Measurements from ENCODE around the gene SLC12A8. TPM values are rescaled to one million over a fixed set of nuclear protein-coding genes. Genes with fewer than 3 reads are reported as not detected.

SLC12A8 gene
- total RNA-seq, 1 experiment from 2014 or later: 9.3 TPM

GRCh38 chr3:125189378-125190165 is 23.0 kb downstream of the SLC12A8 start:
- no peak for DNase-seq (ENCODE audit: extremely low read depth, low read depth)

DNA sequence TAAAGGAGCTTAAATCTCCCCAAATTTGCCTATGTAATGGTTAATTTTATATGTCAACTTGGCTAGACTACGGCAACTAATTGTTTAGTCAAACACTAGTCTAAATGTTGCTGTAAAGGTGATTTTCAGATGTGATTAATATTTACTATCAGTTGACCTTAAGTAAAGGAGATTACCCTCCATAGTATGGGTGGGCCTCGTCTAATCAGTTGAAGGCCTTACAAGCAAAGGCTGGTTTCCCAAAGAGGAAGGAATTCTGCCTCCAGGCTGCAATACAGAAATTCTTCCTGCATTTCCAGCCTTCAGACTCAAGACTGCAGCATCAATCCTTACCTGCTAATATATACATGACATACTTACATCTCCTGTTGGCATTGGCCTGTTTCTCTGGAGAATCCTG is 23.6 kb downstream of the SLC12A8 start:
- no peak for DNase-seq (ENCODE audit: extremely low read depth, low read depth)

GRCh38 chr3:125187599-125187910 is 25.0 kb downstream of the SLC12A8 start:
- DNase-seq (ENCODE audit: extremely low read depth, low read depth): no peak

DNA sequence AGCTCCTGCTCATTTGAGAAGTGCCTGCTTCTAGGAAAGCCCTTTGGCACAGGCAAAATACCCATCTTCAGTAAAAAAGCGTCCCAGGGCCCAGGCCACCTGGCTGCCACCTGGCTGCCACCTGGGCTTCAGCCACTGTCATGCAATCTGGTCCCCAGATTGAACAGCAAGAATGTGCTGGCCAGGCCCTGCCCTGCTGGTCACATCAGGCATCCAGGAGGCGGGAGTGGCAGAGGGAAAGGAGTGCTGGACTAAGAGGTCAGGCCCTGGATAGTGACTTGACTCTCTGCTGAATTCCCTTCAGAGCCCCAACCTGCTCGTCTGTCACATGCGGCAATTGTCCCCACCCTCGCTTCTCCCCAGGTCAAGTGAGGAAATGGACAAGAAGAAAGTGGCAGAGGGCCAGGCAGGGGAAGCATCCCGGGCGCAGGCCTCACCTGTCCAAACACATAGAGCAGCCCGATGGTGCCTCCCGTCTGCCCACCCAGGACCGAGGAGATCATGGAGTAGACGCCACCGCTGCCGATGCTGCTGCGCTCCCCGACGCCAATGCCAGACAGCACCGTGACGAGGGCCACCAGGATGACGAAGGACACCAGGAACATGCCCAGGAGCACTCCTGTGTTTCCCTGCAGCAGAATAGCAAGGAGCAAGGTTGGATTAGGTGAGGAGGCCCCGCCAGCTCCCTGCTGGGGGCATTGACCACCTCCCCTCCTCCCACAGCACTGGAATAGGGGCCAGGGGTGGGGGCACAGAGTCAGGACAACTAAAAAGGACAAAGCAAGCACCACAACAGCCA is 25.5 kb downstream of the SLC12A8 start:
- DNase-seq (ENCODE audit: extremely low read depth, low read depth): no peak

DNA sequence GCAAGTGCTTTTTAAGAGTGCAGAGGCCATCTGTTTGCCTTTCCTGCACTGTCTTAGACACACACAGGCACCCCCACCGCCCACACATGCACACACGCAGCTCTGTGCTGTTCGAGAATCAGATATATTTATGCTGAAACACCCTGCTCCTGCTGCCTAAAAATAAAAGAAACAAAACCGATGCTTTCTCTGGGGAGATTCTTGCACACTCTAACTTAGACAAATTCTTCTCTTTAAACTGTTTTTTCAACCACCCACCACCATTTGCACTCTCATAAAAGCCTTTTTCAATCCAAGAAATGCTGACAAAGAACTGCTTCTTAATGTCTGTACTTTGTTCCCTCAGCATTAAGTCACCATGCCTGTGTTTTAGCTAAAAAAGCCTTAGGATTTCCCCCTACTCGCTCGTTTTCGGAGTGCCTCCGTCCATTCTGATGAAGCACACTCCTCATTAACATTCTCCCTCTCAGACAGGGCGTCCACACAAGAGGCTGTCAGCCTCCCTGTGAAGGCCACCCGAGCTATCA is 26.2 kb downstream of the SLC12A8 start:
- DNase-seq (ENCODE audit: extremely low read depth, low read depth): no peak

DNA sequence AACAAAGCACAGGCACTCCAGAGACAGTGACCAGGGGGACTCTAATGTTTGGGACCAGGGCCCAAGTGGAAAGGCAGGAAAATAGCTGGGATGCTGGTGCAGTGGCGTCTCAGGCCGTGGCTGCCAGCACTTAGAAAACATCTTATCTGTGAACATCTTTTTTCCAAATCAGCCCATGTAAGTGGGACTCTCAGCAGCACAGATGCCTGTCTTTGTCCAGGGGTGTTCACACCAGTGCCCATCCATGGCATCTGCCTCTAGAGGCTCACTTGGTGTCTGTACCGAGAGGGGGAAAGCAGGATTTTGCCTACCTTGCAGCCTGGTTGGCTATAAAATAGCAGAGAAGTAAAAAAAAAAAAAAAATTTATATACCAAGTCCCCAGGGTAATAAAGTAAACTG is 26.7 kb downstream of the SLC12A8 start:
- DNase-seq (ENCODE audit: extremely low read depth, low read depth): no peak

GRCh38 chr3:125179884-125180240 is 32.7 kb downstream of the SLC12A8 start:
- no peak for DNase-seq (ENCODE audit: extremely low read depth, low read depth)

DNA sequence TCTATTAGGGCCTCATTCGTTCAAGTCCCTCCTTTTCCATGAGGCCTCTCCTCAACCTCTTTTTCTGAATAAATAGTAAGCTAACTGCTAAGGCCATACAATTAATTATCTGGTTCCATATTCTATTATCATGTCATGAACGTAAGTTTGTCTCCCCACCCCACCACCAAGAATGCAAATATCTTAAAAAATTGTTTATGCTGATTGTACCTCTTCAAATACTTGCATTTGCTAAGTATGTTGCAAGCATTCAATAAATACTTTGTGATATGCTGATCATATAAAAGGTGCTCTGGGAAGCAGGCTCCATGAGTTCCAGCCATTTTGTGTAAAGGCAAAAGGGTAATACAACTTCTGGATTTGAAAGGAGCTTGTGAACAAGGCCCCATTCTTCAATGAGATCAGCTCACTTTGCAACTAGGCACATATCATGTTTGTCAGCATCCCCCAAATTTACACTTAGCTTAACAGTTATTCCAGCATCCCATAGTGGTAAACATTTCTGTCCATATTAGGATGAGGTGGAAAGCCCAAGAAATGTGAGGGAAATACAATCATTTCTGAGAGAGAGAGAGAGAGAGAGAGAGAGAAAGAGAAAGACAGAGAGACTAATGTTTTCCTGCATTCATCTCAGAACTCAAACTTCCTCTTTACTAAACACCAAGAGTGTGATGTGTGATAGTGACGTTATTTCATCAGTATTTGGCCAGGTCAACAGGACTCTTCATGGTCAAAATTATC is 33.2 kb downstream of the SLC12A8 start:
- no peak for DNase-seq (ENCODE audit: extremely low read depth, low read depth)

GRCh38 chr3:125177746-125178145 is 34.8 kb downstream of the SLC12A8 start:
- no peak for DNase-seq (ENCODE audit: extremely low read depth, low read depth)

GRCh38 chr3:125175295-125176078 is 37.1 kb downstream of the SLC12A8 start:
- DNase-seq (ENCODE audit: extremely low read depth, low read depth): no peak

- no peak for DNase-seq (ENCODE audit: extremely low read depth, low read depth)
Measured at GRCh38 chr3:125172346-125172745, 40.2 kb downstream of the SLC12A8 start.

GRCh38 chr3:125168711-125169393 is 43.7 kb downstream of the SLC12A8 start:
- DNase-seq (ENCODE audit: extremely low read depth, low read depth): no peak

DNA sequence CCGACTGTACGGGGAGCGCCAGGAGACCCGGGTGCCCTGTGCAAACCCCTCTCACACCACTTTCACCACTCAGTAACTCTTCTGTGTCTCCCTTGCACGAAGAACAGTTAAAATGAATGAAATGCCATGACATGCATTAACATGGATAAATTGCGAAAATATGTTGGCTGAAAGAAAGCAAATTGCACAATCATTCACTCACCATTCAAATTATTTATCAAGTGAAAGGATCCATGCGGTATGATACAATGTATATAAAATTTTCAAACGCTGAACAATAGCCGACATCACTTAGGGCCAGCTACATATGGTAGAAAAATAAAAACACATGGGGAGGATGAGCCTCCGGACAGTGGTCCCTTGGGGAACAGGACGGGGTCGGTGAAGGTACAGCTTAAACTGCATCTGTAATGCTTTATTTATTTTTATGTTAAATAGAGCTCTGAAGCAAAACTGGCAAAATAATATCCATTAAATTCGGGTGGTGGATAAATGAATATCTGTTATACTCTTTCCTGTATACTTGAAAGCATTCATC is 45.9 kb downstream of the SLC12A8 start:
- DNase-seq (ENCODE audit: extremely low read depth, low read depth): no peak

- DNase-seq (ENCODE audit: extremely low read depth, low read depth): no peak
Measured at GRCh38 chr3:125165948-125166553, 46.5 kb downstream of the SLC12A8 start.

DNA sequence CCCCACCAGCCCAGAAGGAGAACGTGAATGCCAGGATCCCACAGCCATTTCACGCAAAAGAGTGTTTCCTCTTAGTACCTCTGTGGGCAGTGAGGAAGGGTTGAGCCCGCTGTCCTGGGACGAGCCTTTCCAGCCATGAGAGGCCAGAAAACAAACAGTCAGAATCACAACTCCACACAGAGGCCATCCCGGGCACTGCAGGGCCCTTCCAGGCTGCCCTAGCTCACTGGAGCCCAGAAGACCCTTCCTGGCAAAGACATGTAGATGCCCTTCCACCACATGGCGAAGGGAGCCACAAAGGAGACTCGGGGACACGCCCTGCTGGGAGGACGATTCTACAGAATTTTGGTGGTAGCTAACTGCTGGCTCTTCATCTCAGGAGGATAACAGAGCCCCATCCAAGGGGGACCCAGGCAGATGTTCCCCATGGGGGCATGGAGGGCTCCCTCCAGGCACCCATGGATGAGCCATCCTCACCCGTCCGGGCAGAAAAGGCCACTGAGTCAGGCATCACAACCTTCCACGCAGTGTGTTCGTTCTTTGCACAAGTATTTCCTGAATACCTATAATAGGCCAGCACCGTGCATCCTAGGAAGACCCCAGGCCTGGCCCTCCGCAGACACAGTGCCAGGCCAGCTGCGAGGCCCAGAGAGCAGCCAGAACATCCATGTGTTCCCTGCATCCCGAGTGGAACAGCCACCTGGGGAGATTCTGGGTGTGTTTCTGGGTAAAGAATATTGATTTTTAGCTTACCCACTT is 47.2 kb downstream of the SLC12A8 start:
- no peak for DNase-seq (ENCODE audit: extremely low read depth, low read depth)

- no peak for DNase-seq (ENCODE audit: extremely low read depth, low read depth)
Measured at GRCh38 chr3:125163739-125164601, 48.6 kb downstream of the SLC12A8 start.

DNA sequence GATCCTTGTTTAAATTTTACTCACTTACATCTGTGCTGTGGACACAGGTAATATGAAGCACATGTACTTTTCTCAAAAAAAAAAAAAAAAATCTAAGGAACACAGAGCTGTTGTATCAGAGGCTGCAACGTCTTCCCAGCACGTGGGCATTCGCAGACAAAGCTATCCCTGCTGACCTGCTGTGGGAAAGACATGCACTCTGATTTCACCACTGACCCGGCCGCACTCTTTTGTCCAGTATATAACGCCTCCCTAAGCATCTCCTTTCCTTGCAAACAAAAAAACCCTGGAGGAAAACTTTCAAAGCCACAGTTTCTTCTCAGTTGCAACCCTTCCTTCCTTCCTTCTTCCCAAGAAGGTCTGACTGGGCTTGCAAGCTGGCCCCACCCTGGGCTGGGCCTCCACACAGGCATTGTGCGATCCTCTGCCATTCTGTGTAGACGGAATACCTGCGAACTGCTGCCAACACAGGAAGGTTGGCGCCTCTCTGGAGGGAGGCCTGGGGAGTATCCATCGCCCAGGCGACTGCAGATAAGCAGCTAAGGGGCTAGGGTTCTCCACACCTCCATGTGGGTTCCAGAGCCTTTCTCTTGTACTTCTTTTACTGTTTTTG is 50.8 kb downstream of the SLC12A8 start:
- no peak for DNase-seq (ENCODE audit: extremely low read depth, low read depth)
